ENCODE measurements around the gene PYDC1. TPM values are rescaled to one million over a fixed set of nuclear protein-coding genes. Genes with fewer than 3 reads are reported as not detected.

Gene PYDC1
- total and polyA plus RNA-seq, 2 of the 13 experiments (the other 11 are each of a cell fraction or from before 2014, with no cell fraction given) = not detected

DNA sequence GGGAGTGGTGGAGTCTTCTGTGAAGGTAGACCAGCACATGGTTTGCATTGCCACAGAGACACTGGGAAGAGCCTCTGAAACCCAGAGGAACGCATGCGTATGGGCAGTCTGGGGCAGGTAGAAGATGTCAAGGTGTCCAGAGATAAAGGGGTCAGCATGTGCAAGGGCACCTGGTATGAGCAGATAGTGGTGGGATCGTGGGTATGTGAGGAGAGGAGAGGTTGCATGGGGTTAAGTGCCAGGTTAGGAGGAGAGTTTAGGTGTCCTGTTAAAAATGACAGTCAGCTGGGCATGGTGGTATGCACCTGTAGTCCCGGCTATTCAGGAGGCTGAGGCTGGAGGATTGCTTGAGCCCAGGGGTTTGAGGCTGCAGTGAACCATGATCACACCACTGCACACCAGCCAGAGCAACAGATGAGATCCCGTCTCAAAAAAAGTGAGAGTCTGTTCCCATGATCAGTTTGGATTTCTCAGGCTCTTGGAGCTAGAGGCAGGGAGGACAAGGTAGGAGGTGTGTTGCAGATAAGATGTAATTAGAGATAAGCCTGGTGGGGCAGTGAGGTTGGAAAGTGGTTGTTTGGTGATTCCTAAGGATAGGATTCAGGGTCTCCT, 17.4 kb downstream of the PYDC1 start (continued):
- TF ChIP-seq, protein P1, sequence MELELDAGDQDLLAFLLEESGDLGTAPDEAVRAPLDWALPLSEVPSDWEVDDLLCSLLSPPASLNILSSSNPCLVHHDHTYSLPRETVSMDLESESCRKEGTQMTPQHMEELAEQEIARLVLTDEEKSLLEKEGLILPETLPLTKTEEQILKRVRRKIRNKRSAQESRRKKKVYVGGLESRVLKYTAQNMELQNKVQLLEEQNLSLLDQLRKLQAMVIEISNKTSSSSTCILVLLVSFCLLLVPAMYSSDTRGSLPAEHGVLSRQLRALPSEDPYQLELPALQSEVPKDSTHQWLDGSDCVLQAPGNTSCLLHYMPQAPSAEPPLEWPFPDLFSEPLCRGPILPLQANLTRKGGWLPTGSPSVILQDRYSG (CRISPR knock-in tag; IDR thresholded peaks at IDR 0.05) = no peak
- TF ChIP-seq, protein P2, sequence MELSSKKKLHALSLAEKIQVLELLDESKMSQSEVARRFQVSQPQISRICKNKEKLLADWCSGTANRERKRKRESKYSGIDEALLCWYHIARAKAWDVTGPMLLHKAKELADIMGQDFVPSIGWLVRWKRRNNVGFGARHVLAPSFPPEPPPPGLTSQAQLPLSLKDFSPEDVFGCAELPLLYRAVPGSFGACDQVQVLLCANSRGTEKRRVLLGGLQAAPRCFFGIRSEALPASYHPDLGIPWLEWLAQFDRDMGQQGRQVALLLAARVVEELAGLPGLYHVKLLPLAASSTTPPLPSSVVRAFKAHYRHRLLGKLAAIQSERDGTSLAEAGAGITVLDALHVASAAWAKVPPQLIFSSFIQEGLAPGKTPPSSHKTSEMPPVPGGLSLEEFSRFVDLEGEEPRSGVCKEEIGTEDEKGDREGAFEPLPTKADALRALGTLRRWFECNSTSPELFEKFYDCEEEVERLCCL (CRISPR knock-in tag; IDR thresholded peaks at IDR 0.05; ENCODE audit: borderline replicate concordance) = no peak
- TF ChIP-seq, protein P3, sequence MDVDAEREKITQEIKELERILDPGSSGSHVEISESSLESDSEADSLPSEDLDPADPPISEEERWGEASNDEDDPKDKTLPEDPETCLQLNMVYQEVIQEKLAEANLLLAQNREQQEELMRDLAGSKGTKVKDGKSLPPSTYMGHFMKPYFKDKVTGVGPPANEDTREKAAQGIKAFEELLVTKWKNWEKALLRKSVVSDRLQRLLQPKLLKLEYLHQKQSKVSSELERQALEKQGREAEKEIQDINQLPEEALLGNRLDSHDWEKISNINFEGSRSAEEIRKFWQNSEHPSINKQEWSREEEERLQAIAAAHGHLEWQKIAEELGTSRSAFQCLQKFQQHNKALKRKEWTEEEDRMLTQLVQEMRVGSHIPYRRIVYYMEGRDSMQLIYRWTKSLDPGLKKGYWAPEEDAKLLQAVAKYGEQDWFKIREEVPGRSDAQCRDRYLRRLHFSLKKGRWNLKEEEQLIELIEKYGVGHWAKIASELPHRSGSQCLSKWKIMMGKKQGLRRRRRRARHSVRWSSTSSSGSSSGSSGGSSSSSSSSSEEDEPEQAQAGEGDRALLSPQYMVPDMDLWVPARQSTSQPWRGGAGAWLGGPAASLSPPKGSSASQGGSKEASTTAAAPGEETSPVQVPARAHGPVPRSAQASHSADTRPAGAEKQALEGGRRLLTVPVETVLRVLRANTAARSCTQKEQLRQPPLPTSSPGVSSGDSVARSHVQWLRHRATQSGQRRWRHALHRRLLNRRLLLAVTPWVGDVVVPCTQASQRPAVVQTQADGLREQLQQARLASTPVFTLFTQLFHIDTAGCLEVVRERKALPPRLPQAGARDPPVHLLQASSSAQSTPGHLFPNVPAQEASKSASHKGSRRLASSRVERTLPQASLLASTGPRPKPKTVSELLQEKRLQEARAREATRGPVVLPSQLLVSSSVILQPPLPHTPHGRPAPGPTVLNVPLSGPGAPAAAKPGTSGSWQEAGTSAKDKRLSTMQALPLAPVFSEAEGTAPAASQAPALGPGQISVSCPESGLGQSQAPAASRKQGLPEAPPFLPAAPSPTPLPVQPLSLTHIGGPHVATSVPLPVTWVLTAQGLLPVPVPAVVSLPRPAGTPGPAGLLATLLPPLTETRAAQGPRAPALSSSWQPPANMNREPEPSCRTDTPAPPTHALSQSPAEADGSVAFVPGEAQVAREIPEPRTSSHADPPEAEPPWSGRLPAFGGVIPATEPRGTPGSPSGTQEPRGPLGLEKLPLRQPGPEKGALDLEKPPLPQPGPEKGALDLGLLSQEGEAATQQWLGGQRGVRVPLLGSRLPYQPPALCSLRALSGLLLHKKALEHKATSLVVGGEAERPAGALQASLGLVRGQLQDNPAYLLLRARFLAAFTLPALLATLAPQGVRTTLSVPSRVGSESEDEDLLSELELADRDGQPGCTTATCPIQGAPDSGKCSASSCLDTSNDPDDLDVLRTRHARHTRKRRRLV (CRISPR knock-in tag; IDR thresholded peaks at IDR 0.05) = no peak
- TF ChIP-seq POLR2A (IDR thresholded peaks at IDR 0.05; ENCODE audit: insufficient read depth in 1 of 2, low read depth in 2 of 2, low read length in 2 of 2) = peak; percentile 52 to 54; a peak in 3 of 4 replicates

Data from HepG2 (cell line).